GM20431 (cell line): Measurements from ENCODE around the gene FBXO8.
"Not testable (repeated sequence)": the region's sequence is repeated elsewhere in the genome, so short reads cannot be mapped to it uniquely, and the experiment has no call there.

Experiments
- in situ Hi-C: fragments of 300-500 bp; cut with MseI, MboI; formaldehyde crosslinking; loops from one replicate; pipeline ENCODE4 v1.15.0; 2020; ENCODE audit warnings: low sequenced_read_pairs; ENCODE audit not compliant: unreplicated experiment

FBXO8 gene

GRCh38 chr4:174286870-174287269, 3.4 kb upstream of the FBXO8 start:
- in situ Hi-C loops = no loop called here

- in situ Hi-C loops = no loop called here
Measured at GRCh38 chr4:174284487-174284886, 1.0 kb upstream of the FBXO8 start.

DNA sequence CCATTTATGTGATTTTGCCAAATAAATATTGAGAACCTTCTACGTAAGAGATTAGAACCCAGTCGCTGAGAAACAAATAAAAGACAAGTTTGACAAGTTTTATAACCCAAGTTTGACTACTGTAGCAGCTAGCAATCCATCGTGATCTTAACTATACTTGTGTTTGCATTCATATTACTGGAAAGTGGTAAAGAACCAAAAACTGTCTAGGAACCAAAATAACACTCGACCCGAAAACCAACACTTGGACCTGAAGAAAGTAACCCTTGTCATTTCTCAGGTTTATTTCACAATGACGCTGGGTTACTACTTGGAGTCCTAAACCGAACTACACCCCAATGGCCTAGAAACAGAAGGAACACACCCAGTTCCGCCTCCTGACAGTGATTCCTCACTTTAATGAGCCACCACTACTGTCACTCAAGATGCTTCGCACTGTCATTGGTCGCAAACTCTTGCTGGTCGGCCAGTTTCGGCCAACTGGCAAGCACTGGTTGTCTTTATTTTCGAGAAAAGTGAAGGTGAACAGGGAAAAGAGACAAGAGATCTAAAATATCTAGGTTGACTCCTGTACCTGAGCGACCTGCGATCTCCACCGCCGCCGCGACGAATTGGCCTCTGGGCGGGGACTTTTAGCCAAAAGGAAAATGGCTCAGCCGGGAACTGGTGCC, 496 bp downstream of the FBXO8 start:
- in situ Hi-C loops = no loop called here

- in situ Hi-C loops = no loop called here
Measured at GRCh38 chr4:174281901-174282300, 1.6 kb downstream of the FBXO8 start.

DNA sequence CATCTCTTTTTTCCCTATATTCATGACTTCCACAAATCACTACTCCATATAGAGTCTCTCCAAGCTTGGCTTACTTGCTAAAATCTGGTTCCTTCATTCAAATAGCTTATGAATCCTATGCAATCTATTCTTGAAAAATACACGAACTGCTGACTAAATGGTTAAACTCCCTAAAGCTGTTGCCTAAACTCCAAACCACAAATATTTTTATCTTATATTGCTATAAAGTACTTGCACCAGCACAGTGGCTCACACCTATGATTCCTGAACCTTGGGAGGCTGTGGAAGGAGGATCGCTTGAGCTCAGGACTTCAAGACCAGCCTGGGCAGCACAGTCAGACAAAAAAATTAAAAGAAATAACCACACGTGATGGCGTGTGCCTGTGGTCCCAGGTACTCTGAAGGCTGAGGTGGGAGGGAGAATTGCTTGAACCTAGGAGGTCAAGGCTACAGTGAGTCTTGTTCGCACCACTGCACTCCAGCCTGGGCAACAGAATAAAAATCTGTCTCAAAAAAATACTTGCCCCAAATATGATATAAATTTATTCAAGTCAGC, 2.2 kb downstream of the FBXO8 start:
- in situ Hi-C loops = no loop called here

DNA sequence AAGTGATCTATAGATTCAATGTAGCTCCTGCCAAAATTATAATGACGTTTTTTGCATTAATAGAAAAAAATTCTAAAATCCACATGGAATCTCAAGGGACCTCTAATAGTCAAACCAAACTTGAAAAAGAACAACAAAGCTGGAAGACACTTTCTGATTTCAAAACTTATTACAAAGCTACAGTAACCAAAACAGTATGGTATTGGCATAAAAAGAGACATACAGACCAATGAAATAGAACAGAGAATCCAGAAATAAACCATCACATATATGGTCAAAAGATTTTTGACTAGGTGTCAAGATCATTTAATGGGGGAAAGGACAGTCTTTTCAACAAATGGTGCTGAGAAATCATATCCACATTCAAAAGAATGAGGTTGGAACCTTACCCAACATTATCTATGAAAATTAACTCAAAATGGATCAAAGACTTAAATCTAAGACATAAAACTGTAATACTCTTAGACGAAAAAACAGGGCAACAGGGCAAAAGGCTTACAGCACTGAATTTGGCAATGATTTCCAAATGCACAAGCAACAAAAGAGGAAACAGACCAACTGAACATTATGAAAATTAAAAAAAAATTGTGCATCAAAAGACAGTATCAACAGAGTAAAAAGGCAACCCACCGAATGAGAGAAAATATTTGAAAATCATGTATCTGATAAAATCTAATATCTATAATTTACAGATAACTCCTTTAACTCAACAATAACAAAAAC, 3.9 kb downstream of the FBXO8 start:
- in situ Hi-C loops = no loop called here

- in situ Hi-C loops = no loop called here
Measured at GRCh38 chr4:174278467-174278866, 5.0 kb downstream of the FBXO8 start.

DNA sequence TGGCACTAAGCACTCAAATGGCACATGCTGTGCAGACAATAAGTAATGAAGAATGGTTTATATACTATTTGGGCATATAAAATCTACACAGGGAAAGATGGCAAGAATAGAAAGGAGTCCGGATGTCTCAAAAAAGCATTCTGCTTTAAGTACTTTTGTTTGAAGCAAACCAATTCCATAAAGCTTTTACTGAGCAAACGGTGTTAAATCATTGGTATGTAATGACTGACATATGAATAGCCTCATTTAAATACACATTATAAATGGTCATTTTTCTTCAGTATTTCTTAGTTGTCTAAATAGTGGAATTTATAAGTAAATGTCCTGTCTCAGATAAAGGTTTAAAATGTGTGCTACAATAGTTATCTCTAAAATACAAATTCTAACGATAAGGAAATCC, 6.0 kb downstream of the FBXO8 start:
- in situ Hi-C loops = no loop called here

GRCh38 chr4:174275101-174275500, 8.4 kb downstream of the FBXO8 start:
- in situ Hi-C loops = no loop called here

GRCh38 chr4:174274436-174274835, 9.0 kb downstream of the FBXO8 start:
- in situ Hi-C loops = no loop called here

GRCh38 chr4:174273930-174274329, 9.5 kb downstream of the FBXO8 start:
- in situ Hi-C loops = no loop called here

GRCh38 chr4:174266416-174266815, 17.1 kb downstream of the FBXO8 start:
- in situ Hi-C loops = no loop called here

GRCh38 chr4:174265916-174266315, 17.6 kb downstream of the FBXO8 start:
- in situ Hi-C loops = no loop called here

DNA sequence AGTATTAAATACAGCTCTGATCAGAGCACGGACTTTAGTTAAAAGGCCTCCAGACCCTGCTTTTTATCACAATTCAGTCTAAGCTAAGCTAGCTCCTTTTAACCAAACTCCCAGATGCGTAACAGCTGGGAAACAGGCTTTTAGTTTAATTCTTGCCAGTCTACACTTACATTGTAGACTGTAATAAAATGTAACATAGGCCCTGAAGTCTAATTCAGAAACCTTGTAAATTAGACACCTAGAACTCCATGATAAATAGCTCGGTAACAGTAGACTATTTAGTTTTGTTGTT, 20.1 kb downstream of the FBXO8 start:
- in situ Hi-C loops = no loop called here

GRCh38 chr4:174262624-174263444, 20.6 kb downstream of the FBXO8 start:
- in situ Hi-C loops = no loop called here

DNA sequence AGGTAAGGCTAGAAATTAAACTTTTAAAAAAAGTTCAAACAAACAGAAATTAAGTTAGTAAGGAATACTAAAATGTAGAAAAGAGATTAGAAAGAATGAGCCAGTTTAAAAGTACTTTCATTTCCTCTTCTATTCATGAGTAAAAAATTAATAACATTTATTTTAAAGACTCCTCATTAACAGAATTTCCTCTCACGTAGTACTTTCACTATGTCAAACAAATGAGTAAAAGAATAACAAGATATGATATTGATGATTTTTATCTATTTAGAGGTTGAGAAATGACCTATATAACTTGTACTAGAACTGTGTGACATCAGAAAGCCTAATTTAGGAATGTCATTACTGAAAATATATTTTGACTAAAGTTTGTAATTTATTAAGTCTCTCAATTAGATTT, 22.0 kb downstream of the FBXO8 start:
- in situ Hi-C loops = not testable (repeated sequence)

DNA sequence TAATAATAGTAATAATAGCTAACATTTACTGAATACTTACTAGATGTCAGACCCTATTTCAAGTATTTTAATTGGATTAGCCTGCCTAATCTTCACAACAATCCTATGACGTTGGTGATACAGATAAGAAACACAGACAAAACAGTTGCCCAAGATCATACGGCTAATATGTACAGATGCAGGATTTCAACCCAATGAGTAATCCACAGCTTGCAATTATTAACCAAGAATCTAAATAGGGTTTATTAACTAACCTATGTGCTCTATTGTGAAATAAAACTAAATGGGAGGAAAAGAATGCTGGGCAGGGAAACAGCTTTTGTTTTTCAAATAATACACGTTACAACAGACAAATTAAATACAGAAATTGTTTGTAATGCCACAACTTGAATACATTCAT, 23.4 kb downstream of the FBXO8 start:
- in situ Hi-C loops = no loop called here

DNA sequence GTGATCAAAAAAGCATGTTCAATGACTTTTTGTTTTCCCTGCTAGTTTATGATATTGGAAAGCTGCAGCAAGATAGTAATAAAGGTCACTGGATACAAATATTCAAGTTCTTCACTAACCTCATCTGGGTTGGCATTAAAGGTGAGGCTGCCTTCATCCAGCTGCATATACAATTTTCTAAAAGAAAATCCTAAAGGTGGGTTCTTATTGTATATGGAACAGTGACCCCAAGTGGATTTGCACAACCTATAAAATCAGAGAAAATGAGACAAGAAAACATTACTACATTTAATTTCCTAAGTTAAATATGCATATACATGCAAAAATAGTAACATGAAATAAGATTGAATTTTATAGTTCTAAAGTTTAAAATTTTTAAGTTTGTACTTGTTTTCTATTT, 23.9 kb downstream of the FBXO8 start:
- in situ Hi-C loops = no loop called here

- in situ Hi-C loops = no loop called here
Measured at GRCh38 chr4:174256277-174256713, 27.2 kb downstream of the FBXO8 start.

- in situ Hi-C loops = no loop called here
Measured at GRCh38 chr4:174255786-174256185, 27.7 kb downstream of the FBXO8 start.

GRCh38 chr4:174255374-174255773, 28.1 kb downstream of the FBXO8 start:
- in situ Hi-C loops = no loop called here
